ENCODE results near the gene SLC22A16. TPM values are rescaled to one million over a fixed set of nuclear protein-coding genes. Genes with fewer than 3 reads are reported as not detected.
A peak's percentile ranks its signal among the peaks of the same experiment; 100 is the strongest.

The SLC22A16 gene
- total RNA-seq, 4 donors from 2014 or later: 0.82 to 4.2 (median 0.84) TPM; not detected in 1

- ATAC-seq (ENCODE audit: low FRiP score): peak; percentile 60
- TF ChIP-seq, protein P1, sequence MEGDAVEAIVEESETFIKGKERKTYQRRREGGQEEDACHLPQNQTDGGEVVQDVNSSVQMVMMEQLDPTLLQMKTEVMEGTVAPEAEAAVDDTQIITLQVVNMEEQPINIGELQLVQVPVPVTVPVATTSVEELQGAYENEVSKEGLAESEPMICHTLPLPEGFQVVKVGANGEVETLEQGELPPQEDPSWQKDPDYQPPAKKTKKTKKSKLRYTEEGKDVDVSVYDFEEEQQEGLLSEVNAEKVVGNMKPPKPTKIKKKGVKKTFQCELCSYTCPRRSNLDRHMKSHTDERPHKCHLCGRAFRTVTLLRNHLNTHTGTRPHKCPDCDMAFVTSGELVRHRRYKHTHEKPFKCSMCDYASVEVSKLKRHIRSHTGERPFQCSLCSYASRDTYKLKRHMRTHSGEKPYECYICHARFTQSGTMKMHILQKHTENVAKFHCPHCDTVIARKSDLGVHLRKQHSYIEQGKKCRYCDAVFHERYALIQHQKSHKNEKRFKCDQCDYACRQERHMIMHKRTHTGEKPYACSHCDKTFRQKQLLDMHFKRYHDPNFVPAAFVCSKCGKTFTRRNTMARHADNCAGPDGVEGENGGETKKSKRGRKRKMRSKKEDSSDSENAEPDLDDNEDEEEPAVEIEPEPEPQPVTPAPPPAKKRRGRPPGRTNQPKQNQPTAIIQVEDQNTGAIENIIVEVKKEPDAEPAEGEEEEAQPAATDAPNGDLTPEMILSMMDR (IDR thresholded peaks at IDR 0.05): no peak
- DNase-seq (ENCODE audit: low spot score): no peak
Measured at GRCh38 chr6:110448846-110449540, 27.4 kb downstream of the SLC22A16 start.

- no peak for ATAC-seq (ENCODE audit: low FRiP score)
- no peak for DNase-seq (ENCODE audit: low spot score)
- TF ChIP-seq, protein P1 (IDR thresholded peaks at IDR 0.05): no peak
Measured at GRCh38 chr6:110447761-110448160, 28.7 kb downstream of the SLC22A16 start.

- TF ChIP-seq, protein P1 (IDR thresholded peaks at IDR 0.05): no peak
- DNase-seq (ENCODE audit: low spot score): no peak
- no peak for ATAC-seq (ENCODE audit: low FRiP score)
Measured at GRCh38 chr6:110446405-110446804, 30.0 kb downstream of the SLC22A16 start.

- ATAC-seq (ENCODE audit: low FRiP score) (no peak), DNase-seq (ENCODE audit: low spot score) (no peak)
- TF ChIP-seq, protein P1 (IDR thresholded peaks at IDR 0.05): no peak
Measured at GRCh38 chr6:110440026-110440425, 36.4 kb downstream of the SLC22A16 start.

GRCh38 chr6:110439356-110439755, 37.1 kb downstream of the SLC22A16 start:
- DNase-seq (ENCODE audit: low spot score): no peak
- TF ChIP-seq, protein P1 (IDR thresholded peaks at IDR 0.05): no peak
- no peak for ATAC-seq (ENCODE audit: low FRiP score)

DNA sequence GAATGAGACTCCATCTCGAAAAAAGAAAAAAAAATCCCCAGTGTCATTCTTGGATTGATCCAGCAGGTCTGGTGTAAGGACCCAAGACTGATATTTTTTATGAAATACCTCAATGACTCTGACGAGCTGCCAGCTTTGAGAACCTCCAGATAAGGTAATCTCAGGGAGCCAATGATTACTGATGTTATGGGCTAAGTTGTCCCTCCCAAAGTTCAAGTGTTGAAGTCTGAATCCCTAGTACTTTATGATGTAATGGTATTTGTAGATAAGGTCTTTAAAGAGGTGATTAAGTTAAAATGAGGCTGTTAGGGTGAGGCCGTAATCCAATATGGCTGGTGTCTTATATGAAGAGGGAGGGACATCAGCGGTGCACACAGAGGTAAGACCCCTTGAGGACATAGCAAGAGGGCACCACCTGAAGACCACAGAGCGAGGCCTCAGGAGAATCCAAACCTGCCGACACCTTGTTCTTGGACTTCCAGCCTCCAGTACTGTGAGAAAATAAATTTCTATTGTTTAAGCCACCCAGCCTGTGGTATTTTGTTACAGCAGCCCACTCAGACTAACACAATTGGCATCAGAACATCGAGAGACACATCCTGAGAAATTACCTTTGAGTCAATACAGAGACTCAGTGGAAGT, 41.3 kb downstream of the SLC22A16 start:
- no peak for DNase-seq (ENCODE audit: low spot score)
- no peak for ATAC-seq (ENCODE audit: low FRiP score)
- TF ChIP-seq, protein P1 (IDR thresholded peaks at IDR 0.05): no peak

All from omental fat pad (tissue), 4 donors.